Cerebellar nuclear complex (tissue), 1 donor: ENCODE data around the gene OR10G6.
"Not testable (repeated sequence)": the region's sequence is repeated elsewhere in the genome, so short reads cannot be mapped to it uniquely, and the experiment has no call there.

Experiments
- DNase-seq, 2 experiments: peaks; one replicate each; lab custom pipeline; 2025; lab: John Stamatoyannopoulos, UW

Gene OR10G6, protein sequence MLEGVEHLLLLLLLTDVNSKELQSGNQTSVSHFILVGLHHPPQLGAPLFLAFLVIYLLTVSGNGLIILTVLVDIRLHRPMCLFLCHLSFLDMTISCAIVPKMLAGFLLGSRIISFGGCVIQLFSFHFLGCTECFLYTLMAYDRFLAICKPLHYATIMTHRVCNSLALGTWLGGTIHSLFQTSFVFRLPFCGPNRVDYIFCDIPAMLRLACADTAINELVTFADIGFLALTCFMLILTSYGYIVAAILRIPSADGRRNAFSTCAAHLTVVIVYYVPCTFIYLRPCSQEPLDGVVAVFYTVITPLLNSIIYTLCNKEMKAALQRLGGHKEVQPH

DNA sequence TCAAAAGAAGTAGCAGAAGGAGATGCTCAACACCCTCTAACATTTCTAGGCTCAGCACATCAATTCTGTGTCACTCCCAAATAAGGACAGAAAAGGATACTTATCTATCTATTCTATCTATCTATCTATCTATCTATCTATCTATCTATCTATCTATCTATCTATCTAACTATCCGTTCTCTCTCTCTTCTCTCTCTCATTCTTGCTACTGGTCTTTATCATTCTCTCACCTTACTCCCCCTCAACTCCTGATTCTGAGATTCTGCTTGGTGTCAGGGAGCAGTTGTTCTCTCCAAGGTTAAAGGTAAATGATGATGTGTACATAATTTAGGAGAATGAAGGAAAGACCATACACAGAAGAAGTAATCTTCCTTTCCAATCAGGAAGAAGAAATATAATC, at the start of gene OR10G6:
Gene OR10G6, minus strand, starts transcription at position 43 of the 400 bp plus-strand sequence. Its CDS starts 0 bp downstream, at position 43.
- DNase-seq = no peak

DNA sequence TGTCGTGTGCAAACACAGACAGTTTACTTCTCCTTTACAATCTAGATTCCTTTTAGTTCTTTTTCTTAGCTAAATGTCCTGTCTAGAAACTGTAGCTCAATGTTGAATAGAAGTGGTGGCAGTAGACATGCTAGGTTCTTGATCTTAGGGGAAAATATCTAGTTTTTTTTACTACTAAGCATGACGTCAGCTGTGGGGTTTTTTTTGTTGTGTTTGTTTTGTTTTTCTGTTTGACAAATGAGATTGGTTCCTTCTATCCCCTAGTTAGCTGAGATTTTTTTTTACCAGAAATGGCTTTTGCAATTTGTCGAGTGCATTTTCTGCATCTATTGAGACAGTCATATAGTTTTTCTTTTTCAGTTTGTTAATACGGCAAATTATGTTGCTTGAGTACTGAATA, 48.5 kb upstream of the OR10G6 start:
- no peak for DNase-seq

- DNase-seq = no peak
Measured at GRCh38 chr11:124041254-124041653, 46.3 kb upstream of the OR10G6 start, which contains the start of gene OR10G7. Gene OR10G7, minus strand, starts transcription at chr11:124041325. Its CDS starts 2,324 bp downstream, at chr11:124039001.

DNA sequence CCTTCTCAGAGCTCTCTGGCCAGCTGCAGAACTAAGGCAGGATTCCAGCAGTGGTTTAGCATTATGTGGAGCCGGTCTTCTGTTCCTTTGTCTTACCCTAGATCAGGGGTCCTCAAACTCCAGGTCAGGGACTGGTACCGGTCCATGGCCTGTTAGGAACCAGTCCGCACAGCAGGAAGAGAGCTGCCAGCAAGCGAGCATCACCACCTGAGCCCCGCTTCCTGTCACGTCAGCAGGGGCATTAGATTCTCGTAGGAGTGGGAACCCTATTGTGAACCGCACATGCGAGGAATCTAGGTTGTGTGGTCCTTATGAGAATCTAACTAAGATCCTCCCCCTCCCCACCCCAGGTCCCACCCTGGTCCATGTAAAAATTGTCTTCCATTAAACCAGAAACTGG, 44.6 kb upstream of the OR10G6 start:
- no peak for DNase-seq

DNA sequence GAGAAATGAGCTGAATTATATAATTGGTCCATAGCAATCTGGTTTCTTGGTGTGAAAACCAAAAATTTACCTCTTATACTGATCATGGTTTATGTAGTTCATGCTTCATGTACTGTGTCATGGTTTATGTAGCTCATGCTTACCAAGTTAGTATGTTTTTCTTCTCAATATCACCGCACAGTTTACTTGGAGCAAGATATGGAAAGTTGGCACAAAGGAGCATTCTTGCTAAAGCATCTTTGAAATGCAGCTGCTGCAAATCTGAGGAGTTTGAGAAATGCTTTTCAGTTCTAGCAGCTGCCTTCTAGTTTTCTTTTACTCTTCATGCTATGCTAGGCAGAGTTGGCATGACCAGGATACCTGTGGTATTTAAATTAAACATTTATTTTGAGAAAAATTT, 41.7 kb upstream of the OR10G6 start:
- no peak for DNase-seq

DNA sequence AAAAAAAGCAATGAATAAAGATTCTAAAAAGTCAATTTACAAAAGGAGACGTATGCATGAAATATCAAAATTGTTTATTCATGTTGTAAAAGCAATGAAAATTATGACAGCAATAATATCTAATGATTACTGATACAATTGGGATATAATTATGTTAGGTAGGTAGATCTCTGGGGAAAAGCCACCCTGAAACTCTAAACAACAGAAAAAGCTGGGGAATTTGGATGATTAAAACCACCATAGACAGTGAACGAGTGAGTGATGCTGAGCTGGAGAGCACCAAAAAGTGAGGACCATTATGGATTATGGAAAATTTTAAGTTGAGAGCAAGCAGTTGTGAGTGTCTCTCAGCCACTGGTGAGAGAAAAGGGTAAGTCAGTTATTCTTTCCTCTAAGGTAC, 31.5 kb upstream of the OR10G6 start, which contains the start of gene OR10G8:
Gene OR10G8, plus strand, starts transcription at position 301 of the 400 bp plus-strand sequence. CDS start 2,825 bp downstream, outside the sequence.
- DNase-seq = no peak

DNA sequence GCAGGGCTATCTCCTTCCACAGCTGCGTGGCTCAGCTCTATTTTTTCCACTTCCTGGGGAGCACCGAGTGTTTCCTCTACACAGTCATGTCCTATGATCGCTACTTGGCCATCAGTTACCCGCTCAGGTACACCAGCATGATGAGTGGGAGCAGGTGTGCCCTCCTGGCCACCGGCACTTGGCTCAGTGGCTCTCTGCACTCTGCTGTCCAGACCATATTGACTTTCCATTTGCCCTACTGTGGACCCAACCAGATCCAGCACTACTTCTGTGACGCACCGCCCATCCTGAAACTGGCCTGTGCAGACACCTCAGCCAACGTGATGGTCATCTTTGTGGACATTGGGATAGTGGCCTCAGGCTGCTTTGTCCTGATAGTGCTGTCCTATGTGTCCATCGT, 20.9 kb upstream of the OR10G6 start:
- not testable (repeated sequence) for DNase-seq

GRCh38 chr11:124012697-124013096, 17.7 kb upstream of the OR10G6 start, which contains the start of gene OR10G4:
Gene OR10G4, plus strand, starts transcription at chr11:124012997. Its CDS starts 2,578 bp downstream, at chr11:124015575.
- DNase-seq = no peak

GRCh38 chr11:123979311-123979710, 15.7 kb downstream of the OR10G6 start:
- DNase-seq = no peak

GRCh38 chr11:123977731-123978347, 17.1 kb downstream of the OR10G6 start, which contains the start of gene OR10S1:
Gene OR10S1, minus strand, starts transcription at chr11:123977781. Its CDS starts 117 bp downstream, at chr11:123977664.
- DNase-seq = no peak

- no peak for DNase-seq
Measured at GRCh38 chr11:123976770-123977560, 18.0 kb downstream of the OR10G6 start.

DNA sequence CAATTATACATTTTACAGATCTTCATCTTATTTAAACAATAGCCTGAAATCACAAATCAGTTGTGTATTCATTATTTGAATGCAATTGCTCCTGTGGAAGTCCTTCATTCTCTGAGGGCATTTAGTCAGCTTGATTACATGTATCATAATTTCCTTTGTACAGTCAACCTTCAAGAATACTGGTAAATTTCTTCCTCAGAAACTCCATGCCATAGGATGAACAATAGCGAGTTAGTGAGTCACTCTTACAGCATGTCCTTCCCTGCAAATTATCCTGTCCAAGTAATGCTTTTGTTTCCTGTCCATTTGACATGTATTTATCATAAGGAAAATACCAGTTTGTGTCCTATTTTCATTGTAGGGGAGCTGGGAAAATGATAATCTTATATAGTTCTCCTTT, 21.1 kb downstream of the OR10G6 start:
- DNase-seq = no peak

- DNase-seq = no peak
Measured at GRCh38 chr11:123956752-123957151, 38.2 kb downstream of the OR10G6 start.

- DNase-seq = no peak
Measured at GRCh38 chr11:123945132-123945531, 49.8 kb downstream of the OR10G6 start.
